Skin epidermis (tissue), 12 donors: ENCODE data around the gene TNS1.
"Not testable (repeated sequence)": the region's sequence is repeated elsewhere in the genome, so short reads cannot be mapped to it uniquely, and the experiment has no call there.

Source experiments
- H3K27ac ChIP-seq, 21 experiments: fragments of 200-600 bp; sonication (generic) in 11 of 21; one replicate each; pipeline ENCODE4 v1.5.0; 2020; ENCODE audit warnings: mild to moderate bottlenecking in 3 of 21, inconsistent platforms in 2 of 21, moderate library complexity in 2 of 21
- H3K4me3 ChIP-seq, 7 experiments: fragments of 200-600 bp; sonication (generic) in 2 of 7; one replicate each; pipeline ENCODE4 v1.5.0; 2020; ENCODE audit warnings: inconsistent platforms in 2 of 7, mild to moderate bottlenecking in 2 of 7, moderate library complexity in 1 of 7

Gene TNS1

GRCh38 chr2:218002845-218003180, at the start of gene TNS1:
Gene TNS1 (minus strand): TSS chr2:218002995. CDS start chr2:218002872, 123 bp downstream.
- H3K4me3 ChIP-seq, result peak within 1 kb of the TSS; percentile 10 to 40 (median 31)
- H3K27ac ChIP-seq, result peak within 1 kb of the TSS in 20 of 21 experiments; percentile 60 to 90 (median 82)

- Histone ChIP-seq H3K4me3 (no peak overlapping the region), H3K27ac (no peak overlapping the region)
Measured at GRCh38 chr2:218051903-218052302, 49.1 kb upstream of the TNS1 start.

- Histone ChIP-seq H3K4me3 (no peak overlapping the region), H3K27ac (peak overlapping the region in 4 of 21 experiments; percentile 5 to 53 (median 42))
Measured at GRCh38 chr2:218047536-218048225, 44.9 kb upstream of the TNS1 start.

GRCh38 chr2:218046238-218046637, 43.4 kb upstream of the TNS1 start:
- H3K4me3 ChIP-seq, result no peak overlapping the region
- peak overlapping the region in 1 of 21 experiments; percentile 43 for H3K27ac ChIP-seq

GRCh38 chr2:218044599-218044998, 41.8 kb upstream of the TNS1 start:
- H3K27ac ChIP-seq, H3K4me3 ChIP-seq: not testable (repeated sequence)

DNA sequence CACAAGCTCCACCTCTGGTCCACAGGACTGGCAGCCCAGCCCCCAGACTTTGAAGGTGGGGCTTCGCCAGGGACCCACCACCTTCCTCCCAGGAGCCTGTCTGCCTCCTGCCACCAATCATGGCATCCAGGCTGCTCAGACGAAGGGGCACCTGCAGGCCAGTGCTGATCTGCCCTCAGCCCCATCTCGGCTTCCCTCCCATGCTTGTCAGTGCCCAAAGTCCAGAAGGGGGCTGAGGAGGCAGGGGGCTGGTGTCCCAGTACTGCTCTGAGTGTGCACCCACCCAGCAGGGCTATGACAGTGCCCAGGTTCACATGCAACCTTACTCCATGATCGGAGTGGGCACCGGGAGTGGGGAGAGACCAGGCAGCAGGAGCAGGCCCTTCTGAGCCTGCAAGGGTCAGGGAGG, 40.9 kb upstream of the TNS1 start:
- no peak overlapping the region for H3K4me3 ChIP-seq

DNA sequence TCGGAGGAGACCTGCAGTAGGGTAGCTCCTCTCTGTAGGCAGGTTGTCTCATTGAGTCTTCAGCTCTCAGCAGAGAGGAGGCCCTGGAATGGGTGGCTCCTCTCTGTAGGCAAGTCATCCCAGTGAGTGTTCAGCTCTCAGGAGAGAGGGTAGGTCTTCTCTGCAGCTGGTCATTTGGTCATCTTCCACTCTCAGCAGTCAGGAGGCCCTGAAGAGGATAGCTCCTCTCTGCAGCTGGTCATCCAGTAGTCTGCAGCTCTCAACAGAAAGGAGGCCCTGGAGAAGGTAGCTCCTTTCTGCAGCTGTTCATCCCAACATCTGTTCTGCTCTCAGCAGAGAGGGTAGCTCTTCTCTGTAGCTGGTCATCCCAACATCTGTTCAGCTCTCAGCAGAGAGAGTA, 40.3 kb upstream of the TNS1 start:
- Histone ChIP-seq H3K4me3 (no peak overlapping the region), H3K27ac (no peak overlapping the region)

More for the DNA sequence above, 40.9 kb upstream of the TNS1 start:
- H3K27ac ChIP-seq, result no peak overlapping the region

DNA sequence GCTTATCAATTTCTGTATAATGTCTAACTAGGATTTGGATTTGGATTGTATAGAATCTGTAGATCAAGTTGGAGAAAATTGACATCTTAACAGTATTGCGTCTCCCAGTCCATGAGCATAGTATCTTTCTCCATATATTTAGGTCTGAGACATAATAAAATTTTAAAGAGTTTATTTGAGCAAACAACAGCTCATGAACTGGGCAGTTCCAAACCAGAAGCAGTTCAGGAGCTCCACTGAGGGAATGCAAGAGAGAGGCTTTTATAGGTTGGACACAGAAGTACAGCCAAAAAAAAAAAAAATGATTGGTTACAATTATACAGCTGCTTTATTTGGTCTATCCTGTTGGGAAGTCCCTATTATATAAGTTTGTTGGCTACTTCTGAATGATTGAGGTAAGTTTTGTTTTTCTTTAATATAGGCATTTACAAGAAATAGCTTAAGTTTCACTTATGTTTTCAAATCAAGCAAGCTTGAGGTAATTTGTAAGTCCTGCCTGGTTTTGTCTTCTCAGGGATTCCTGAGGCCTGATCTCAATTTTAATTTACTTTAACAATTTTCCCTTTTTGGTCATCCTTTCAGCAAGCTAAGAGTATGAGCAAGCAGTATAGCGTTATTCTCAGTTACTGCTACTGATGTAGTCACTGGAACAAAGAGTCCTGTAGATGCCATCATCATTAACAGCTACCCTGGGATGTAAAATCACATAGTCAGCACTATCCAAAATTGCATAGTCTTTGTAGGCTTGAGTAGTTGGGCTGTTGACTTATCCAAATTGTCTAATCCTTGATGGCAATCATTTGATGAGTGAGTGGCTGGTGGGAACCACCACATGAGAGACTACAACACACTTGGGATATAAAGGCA, 38.7 kb upstream of the TNS1 start:
- peak overlapping the region in 2 of 21 experiments; percentile 3 to 70 for H3K27ac ChIP-seq

DNA sequence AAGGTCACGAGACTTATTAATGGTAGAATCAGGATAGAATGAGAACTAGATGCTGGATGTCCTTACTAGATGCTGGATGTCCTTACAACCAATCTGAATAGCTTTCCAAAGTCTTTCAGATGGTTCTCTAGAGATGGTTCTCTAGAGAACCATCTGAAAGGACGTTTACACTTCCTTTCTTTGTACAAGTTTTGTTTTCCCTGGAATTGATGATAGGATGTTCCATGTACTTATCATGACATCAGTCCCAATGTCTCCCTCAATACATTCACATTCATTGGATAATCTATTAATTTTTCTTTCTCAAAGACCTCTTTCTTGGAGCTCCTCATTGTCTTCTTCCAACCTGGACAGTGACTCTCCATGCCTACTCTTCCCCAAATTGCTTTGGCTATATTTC, 38.1 kb upstream of the TNS1 start:
- H3K4me3 ChIP-seq, result no peak overlapping the region
- peak overlapping the region in 1 of 21 experiments; percentile 70 for H3K27ac ChIP-seq

More for the DNA sequence above, 38.7 kb upstream of the TNS1 start:
- no peak overlapping the region for H3K4me3 ChIP-seq

GRCh38 chr2:218039171-218039570, 36.4 kb upstream of the TNS1 start:
- H3K4me3 ChIP-seq, result no peak overlapping the region
- no peak overlapping the region for H3K27ac ChIP-seq

DNA sequence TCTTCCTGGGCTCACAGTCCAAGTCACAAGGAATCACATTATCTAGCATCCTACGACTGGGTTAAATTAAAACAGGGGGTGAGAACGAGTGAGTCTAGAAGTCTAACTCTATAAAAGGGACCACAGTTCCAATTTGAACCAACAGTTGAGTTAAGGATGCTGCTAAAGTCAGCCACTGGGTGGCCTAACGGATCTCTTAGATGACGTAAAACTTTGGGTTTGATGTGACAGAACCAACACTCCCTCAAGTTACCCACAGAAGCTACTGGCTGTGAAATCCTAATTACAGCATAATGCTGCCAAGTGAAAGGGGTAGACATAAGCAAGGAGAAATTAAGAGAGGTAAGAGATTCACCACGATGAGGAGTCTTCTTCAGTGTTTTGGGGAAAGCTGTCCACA, 33.6 kb upstream of the TNS1 start:
- Histone ChIP-seq H3K27ac (no peak overlapping the region), H3K4me3 (no peak overlapping the region)

- H3K4me3 ChIP-seq, result peak overlapping the region in 1 of 7 experiments; percentile 2
Measured at GRCh38 chr2:218035463-218036100, 32.8 kb upstream of the TNS1 start.

DNA sequence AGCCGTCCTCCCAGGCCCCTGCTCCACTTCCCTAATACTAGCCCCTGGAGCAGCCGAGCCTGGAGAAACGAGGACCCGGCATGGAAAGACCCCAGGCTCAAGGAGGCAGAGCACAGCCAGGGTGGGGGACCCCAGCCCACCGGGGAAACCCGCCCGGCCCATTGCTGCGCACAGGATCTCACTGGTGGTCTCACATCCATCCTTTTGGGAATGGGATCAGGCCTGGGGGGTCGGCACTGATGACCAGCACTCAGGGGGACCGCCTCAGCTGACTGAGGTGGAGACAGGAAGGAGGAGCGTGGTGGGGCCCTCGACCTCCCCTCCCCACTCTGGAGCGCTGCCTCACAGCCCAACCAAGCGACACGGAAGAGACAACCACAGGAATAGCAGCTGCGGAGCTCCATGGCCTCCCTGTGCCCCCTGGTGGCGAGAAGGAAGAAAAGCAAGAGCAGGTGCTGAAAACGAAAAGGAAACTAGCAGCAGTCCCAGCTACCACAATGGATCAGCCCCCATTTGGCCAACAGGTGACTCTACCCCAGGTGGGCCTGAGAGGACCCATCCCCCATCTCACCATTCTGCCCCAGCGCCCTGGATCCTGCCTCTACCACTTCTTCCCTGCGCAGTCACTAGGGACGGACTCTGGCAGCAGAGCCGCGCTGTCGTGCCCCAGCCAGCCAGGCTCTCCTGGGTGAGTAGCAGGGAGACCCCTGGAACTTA, 31.9 kb upstream of the TNS1 start:
- peak overlapping the region in 3 of 21 experiments; percentile 12 to 66 (median 62) for H3K27ac ChIP-seq
- H3K4me3 ChIP-seq, result peak overlapping the region in 3 of 7 experiments; percentile 2 to 24 (median 15)

More at GRCh38 chr2:218035463-218036100, 32.8 kb upstream of the TNS1 start:
- no peak overlapping the region for H3K27ac ChIP-seq

DNA sequence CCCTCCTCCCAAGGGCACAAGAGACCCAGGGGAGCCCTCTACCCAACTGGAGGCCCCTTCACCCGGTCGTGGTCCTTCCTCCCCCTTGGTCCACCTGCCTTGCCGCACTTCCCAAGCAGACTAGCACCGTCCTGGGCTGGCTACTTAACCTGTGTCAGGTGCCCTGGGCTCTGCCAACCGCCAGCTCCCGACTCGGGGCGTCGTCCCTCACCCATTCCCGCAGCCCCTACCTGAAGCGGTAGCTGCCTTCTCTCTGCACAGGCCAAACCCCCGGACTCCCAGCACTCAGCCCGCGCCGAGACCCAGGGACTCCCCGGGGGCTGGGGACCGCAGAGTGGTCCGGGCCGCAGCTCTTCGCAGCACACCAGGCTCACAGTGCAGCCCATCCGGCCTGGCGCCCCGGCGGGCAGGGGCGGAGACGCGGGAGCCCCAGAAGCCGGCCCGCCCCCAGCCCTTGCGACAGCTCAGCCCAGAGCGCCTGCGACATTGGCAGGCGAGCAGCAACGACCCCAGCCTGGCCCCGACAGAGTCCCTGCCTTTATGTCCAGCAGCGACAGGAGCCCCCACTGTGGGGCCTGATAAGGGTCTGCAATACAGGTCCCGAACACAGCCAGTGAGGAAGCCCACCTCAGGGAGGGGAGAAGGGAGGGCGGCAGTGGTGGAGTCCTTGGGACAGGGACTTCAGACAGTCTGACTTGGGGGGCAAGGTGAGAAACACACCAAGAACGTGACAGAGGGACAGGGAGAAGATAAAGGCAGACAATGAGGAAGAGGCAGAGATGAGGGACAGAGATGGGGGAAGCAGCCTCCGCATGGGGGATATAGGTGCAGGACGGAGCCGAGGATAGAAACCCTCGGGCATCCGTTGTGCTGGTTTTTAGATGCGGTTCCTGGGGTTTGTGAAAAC, 31.0 kb upstream of the TNS1 start:
- H3K4me3 ChIP-seq, result peak overlapping the region in 1 of 7 experiments; percentile 24
- H3K27ac ChIP-seq, result peak overlapping the region in 3 of 21 experiments; percentile 12 to 66 (median 62)

GRCh38 chr2:218033208-218033589, 30.4 kb upstream of the TNS1 start:
- no peak overlapping the region for H3K4me3 ChIP-seq
- H3K27ac ChIP-seq, result no peak overlapping the region

GRCh38 chr2:218032336-218033171, 29.8 kb upstream of the TNS1 start:
- H3K27ac ChIP-seq, result peak overlapping the region in 1 of 21 experiments; percentile 22
- no peak overlapping the region for H3K4me3 ChIP-seq

GRCh38 chr2:218031771-218032257, 29.0 kb upstream of the TNS1 start:
- Histone ChIP-seq H3K4me3 (no peak overlapping the region), H3K27ac (peak overlapping the region in 1 of 21 experiments; percentile 22)

- H3K4me3 ChIP-seq, result no peak overlapping the region
- H3K27ac ChIP-seq, result no peak overlapping the region
Measured at GRCh38 chr2:218031261-218031660, 28.5 kb upstream of the TNS1 start.
